Subcutaneous abdominal adipose tissue (tissue), 5 donors: Measurements from ENCODE around the gene MN1.
A peak's percentile ranks its signal among the peaks of the same experiment; 100 is the strongest.

ENCODE experiments used
- H3K27ac ChIP-seq: one replicate; pipeline ENCODE4 v1.7.0; 2013; ENCODE audit warnings: low read depth, mild to moderate bottlenecking, inconsistent platforms, low read length, moderate library complexity
- H3K27me3 ChIP-seq, 5 donors: one replicate each; pipeline ENCODE4 v1.7.0; 2013; ENCODE audit warnings: low read length in 5 of 5, inconsistent platforms in 1 of 5; ENCODE audit not compliant: control insufficient read depth in 5 of 5, insufficient read depth in 4 of 5
- H3K36me3 ChIP-seq, 5 donors: one replicate each; pipeline ENCODE4 v1.7.0; 2013; ENCODE audit warnings: low read length in 5 of 5; ENCODE audit not compliant: control insufficient read depth in 5 of 5, insufficient read depth in 5 of 5
- H3K4me1 ChIP-seq, 5 donors: one replicate each; pipeline ENCODE4 v1.7.0; 2013; ENCODE audit warnings: low read length in 5 of 5, mild to moderate bottlenecking in 3 of 5, moderate library complexity in 1 of 5; ENCODE audit not compliant: control insufficient read depth in 5 of 5, insufficient read depth in 5 of 5
- H3K4me3 ChIP-seq, 5 donors: one replicate each; pipeline ENCODE4 v1.7.0; 2013; ENCODE audit warnings: low read length in 5 of 5, low read depth in 1 of 5
- H3K9ac ChIP-seq, 5 donors: one replicate each; pipeline ENCODE4 v1.7.0; 2013; ENCODE audit warnings: low read length in 5 of 5, mild to moderate bottlenecking in 4 of 5, moderate library complexity in 3 of 5
- H3K9me3 ChIP-seq, 5 donors: one replicate each; pipeline ENCODE4 v1.7.0; 2013; ENCODE audit warnings: low read length in 5 of 5; ENCODE audit not compliant: control insufficient read depth in 5 of 5
- donor health status: healthy.
- donor health status: healthy.
- donor health status: healthy.
- donor health status: healthy.
- donor health status: healthy.

MN1 gene

DNA sequence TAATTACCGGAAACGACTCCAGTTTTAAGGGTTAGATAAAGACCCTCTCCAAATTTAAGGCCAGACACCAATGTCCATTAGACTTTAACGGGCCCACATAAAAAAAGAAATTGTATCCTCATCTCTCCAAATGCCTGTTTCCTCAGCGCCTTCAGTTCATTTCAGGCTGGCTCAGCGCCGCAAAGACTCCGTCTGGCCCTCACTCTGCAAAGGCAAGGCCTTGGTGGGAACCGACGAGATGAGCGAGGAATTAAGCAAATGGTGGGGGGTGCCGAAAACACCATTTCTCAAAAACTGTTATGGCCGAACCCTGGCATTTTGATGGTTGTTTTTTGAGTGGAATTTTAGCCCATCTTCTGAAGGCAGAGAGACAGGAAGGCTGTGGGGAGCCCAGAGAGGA lies 15.7 kb downstream of the MN1 start:
- Histone ChIP-seq H3K27ac (no peak overlapping the region), H3K9me3 (no peaks in the 10 kb centered on the region), H3K4me3 (no peak overlapping the region), H3K4me1 (peaks cover 0 to 30% (median 5%) of the 10 kb centered on the region in 5 donors), H3K27me3 (no peaks in the 10 kb centered on the region), H3K9ac (peak overlapping the region in 1 of 5 donors; percentile 21), H3K36me3 (no peaks in the 10 kb centered on the region)

DNA sequence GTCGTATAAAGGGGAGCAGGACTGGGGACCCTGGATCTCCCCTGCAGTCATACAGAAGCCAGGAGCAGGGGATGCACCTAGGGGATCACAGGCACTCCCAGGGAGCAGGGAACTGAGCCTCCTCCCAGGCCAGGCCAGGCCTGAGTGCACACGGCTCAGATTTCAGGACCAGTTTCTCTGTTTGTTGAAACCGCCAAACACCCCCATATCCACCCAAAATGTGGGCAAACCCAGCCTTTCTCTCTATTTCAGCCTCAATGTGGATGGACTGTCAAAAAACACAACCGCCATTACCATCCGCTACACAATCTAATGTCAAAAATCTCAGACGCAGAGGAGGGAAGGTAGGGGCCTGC lies 17.5 kb downstream of the MN1 start:
- Histone ChIP-seq H3K9me3 (peaks cover 0 to 6% (median 0%) of the 10 kb centered on the region in 5 donors), H3K36me3 (no peaks in the 10 kb centered on the region), H3K4me1 (peaks cover 0 to 37% (median 11%) of the 10 kb centered on the region in 5 donors), H3K27me3 (no peaks in the 10 kb centered on the region), H3K4me3 (no peak overlapping the region), H3K27ac (no peak overlapping the region), H3K9ac (peak overlapping the region in 1 of 5 donors; percentile 48)

DNA sequence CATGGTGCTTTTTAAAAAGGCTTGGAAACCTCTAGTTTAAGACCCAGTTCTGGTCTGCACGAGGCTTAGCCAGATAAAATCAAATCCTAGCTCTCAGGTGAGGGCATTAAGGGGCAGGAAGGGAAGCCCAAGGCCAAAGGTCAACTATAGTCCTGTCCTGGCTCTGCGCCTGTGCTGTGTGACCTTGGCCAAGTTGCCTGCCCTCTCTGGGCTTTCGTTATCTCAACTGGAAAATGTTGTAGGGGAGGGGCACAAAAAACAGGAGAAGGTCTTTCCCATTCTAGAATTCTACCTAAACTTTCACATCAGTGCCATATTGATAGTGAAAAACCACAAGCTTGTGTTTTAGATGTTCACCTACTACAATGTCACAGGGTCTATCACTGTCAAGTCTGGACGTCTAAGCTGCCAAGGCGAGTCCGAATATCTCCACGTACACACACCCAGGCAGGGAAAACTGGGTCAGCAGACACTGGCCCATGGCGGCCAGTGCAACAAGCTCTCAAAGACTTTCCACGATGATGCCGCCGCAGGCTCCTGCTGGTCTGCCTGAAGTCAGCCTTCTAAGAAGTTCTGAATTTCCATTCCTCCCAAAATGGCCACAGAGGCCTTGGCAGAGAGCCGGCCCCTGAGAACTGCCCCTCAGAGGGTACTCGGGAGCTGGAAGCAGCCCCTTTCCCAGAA lies 18.0 kb downstream of the MN1 start:
- Histone ChIP-seq H3K9ac (peak overlapping the region in 1 of 5 donors; percentile 48), H3K27ac (no peak overlapping the region), H3K27me3 (no peaks in the 10 kb centered on the region), H3K4me3 (no peak overlapping the region), H3K36me3 (no peaks in the 10 kb centered on the region), H3K9me3 (peaks cover 0 to 6% (median 0%) of the 10 kb centered on the region in 5 donors), H3K4me1 (peaks cover 0 to 39% (median 13%) of the 10 kb centered on the region in 5 donors)

DNA sequence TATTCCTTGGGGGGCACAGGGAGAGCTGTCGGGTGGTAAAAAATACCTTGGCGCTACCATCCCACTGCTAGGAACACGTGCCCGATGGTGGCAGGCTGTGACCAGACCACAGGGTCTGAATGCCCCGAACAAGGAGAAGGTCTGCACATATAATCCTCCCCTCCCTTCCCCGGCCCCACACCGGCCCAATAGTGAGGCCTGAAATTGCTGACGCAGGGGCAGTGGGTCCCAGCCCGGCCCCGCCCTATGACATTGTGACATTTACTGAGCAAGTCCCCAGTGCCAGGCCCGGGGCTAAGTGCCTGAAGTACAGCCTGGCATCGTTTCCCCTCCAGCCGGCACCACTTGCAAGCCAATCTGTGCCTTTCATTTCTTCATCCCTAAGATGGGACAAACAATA lies 19.5 kb downstream of the MN1 start:
- H3K27ac ChIP-seq = no peak overlapping the region

DNA sequence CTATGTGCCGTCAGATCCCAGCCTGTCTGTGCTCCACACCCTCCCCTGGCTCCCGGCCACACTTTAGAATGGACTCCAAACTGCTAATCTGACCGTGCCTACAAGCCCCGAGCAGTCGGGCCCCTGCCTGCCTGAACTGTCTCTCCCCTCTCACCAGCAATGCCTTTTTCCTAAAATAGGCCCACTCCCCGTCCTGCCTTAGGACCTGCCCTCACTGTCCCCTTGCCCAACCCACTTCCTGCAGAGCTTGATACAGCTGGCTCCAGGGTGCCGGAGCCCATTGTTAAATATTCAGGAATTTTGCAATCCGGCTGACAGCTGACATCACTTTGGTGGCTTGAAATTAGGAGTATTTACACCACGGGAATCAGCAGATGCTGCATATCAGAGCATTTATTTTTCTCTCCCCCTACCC lies 21.4 kb downstream of the MN1 start:
- Histone ChIP-seq H3K4me1 (peaks cover 0 to 70% (median 37%) of the 10 kb centered on the region in 5 donors), H3K36me3 (no peaks in the 10 kb centered on the region), H3K4me3 (no peak overlapping the region), H3K9ac (no peak overlapping the region), H3K27me3 (peaks cover 0 to 2% (median 0%) of the 10 kb centered on the region in 5 donors), H3K27ac (no peak overlapping the region), H3K9me3 (peaks cover 0 to 6% (median 0%) of the 10 kb centered on the region in 5 donors)

More for the DNA sequence above, 19.5 kb downstream of the MN1 start:
- peaks cover 0 to 54% (median 18%) of the 10 kb centered on the region in 5 donors for H3K4me1 ChIP-seq
- H3K27me3 ChIP-seq = no peaks in the 10 kb centered on the region
- H3K9me3 ChIP-seq = peaks cover 0 to 6% (median 0%) of the 10 kb centered on the region in 5 donors
- H3K4me3 ChIP-seq = no peak overlapping the region
- H3K9ac ChIP-seq = no peak overlapping the region
- no peaks in the 10 kb centered on the region for H3K36me3 ChIP-seq

DNA sequence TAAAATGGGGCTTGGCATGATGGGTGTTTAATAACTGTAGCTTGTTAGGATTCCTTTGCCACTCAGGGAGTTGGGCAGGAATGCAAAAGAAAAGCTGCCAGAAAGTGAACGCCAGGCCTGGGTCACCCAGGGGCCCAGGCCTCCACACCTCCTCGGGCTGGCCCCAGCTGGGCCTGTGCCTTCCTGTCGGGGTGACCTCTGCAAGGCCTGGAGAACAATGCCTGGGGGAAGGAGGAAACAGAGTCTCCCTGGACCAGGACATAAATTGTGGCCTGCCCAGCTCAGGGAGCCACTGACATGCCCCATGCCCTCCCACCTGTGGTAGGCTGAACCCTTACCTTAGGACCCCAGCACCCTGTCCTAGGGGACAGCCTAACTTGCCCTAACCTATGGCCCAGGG lies 21.9 kb downstream of the MN1 start:
- no peak overlapping the region for H3K4me3 ChIP-seq
- peaks cover 0 to 6% (median 0%) of the 10 kb centered on the region in 5 donors for H3K9me3 ChIP-seq
- no peaks in the 10 kb centered on the region for H3K36me3 ChIP-seq
- peaks cover 0 to 4% (median 0%) of the 10 kb centered on the region in 5 donors for H3K27me3 ChIP-seq
- peaks cover 0 to 67% (median 39%) of the 10 kb centered on the region in 5 donors for H3K4me1 ChIP-seq
- no peak overlapping the region for H3K9ac ChIP-seq
- H3K27ac ChIP-seq = no peak overlapping the region

DNA sequence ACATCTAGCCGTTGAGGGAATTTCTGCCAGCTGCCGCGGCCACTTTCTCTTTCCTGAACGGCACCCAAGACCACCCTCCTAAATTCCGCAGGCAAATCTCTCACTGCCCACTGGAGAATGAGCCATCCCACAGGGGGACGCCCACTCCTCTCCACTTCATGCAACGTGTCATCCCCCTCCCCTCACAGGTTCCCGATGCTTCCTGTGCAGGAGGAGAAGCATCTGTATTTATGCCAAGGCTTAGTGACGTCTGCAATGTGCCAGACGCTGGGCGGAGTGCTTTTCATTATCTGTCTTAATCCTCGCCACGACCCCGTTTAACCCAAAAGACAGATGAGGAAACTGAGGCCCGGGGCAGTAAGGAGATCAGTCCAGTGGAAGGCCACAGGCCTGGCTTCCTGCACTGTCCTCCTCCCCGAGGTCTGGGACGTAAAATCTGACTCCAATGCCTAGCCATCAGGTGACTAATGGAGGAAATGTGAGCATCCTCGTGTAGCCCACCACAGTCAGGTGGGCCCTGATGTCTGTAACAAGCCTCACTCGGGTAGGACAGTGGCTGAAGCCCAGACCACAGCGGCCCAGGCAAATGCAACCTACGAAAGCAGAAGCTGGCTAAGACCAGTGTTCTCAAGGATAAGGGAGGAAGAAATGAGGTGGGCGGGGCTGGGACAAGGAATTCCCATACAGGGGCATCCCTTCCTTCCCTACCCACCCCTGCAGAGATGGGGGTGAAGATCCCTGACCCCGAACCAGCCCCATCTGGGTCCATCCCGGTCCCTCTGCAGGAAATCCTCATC lies 23.1 kb downstream of the MN1 start:
- H3K4me1 ChIP-seq = peaks cover 0 to 55% (median 35%) of the 10 kb centered on the region in 5 donors
- H3K9ac ChIP-seq = no peak overlapping the region
- no peaks in the 10 kb centered on the region for H3K36me3 ChIP-seq
- H3K27ac ChIP-seq = no peak overlapping the region
- H3K4me3 ChIP-seq = peak overlapping the region in 1 of 5 donors; percentile 41
- H3K27me3 ChIP-seq = peaks cover 0 to 4% (median 0%) of the 10 kb centered on the region in 5 donors
- peaks cover 0 to 6% (median 0%) of the 10 kb centered on the region in 5 donors for H3K9me3 ChIP-seq

DNA sequence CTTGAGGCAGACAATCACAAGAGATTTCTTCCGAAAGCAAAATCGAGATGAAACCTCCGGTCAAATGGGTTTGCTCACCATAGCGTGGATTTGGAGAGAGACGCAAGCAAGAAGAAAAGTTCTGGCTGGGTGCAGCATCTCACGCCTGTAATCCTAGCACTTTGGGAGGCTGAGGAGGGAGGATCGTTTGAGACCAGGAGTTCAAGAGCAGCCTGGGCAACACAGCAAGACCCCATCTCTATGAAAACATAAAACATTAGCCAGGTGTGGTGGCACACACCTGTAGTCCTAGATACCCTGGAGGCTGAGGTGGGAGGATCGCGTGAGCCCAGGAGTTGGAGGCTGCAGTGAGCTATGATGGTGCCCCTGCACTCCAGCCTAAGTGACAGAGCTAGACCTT lies 24.4 kb downstream of the MN1 start:
- Histone ChIP-seq H3K36me3 (no peaks in the 10 kb centered on the region), H3K9me3 (peaks cover 0 to 6% (median 0%) of the 10 kb centered on the region in 5 donors), H3K27me3 (peaks cover 0 to 4% (median 0%) of the 10 kb centered on the region in 5 donors), H3K27ac (peak overlapping the region; percentile 84), H3K4me1 (peaks cover 0 to 52% (median 32%) of the 10 kb centered on the region in 5 donors), H3K9ac (peak overlapping the region in 1 of 5 donors; percentile 16), H3K4me3 (peak overlapping the region in 1 of 5 donors; percentile 19)

DNA sequence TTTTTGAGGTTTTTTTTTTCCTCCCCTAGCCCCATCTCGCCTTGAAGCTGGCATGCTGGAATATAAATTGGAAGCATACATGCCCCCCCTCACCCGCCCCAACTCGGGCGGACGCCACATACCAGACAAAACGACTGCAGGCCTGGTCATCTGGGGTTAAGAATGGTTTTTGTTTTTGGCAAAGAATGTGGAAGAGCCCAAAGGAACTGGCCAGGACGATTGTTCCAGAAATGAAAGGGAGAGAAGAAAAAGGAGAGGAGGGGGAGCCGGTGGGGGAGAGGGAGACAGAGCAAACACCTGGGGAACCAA lies 25.0 kb downstream of the MN1 start:
- H3K4me3 ChIP-seq = peak overlapping the region in 1 of 5 donors; percentile 19
- H3K27me3 ChIP-seq = peaks cover 0 to 4% (median 0%) of the 10 kb centered on the region in 5 donors
- H3K9me3 ChIP-seq = peaks cover 0 to 6% (median 0%) of the 10 kb centered on the region in 5 donors
- no peaks in the 10 kb centered on the region for H3K36me3 ChIP-seq
- peaks cover 0 to 54% (median 35%) of the 10 kb centered on the region in 5 donors for H3K4me1 ChIP-seq
- peak overlapping the region; percentile 84 for H3K27ac ChIP-seq
- H3K9ac ChIP-seq = peak overlapping the region in 4 of 5 donors; percentile 8 to 68 (median 40)
